Mesangial cell (primary cell): ENCODE data around the gene MSL2. TPM values are rescaled to one million over a fixed set of nuclear protein-coding genes. Genes with fewer than 3 reads are reported as not detected.

Source experiments
- total RNA-seq: library from RNA; depleted of rRNA; stranded (reverse); fragments of >200 nt; gene quantifications from 2 replicates; pipeline ENCODE4 v1.2.3, GENCODE V29; 2015

MSL2 gene, protein sequence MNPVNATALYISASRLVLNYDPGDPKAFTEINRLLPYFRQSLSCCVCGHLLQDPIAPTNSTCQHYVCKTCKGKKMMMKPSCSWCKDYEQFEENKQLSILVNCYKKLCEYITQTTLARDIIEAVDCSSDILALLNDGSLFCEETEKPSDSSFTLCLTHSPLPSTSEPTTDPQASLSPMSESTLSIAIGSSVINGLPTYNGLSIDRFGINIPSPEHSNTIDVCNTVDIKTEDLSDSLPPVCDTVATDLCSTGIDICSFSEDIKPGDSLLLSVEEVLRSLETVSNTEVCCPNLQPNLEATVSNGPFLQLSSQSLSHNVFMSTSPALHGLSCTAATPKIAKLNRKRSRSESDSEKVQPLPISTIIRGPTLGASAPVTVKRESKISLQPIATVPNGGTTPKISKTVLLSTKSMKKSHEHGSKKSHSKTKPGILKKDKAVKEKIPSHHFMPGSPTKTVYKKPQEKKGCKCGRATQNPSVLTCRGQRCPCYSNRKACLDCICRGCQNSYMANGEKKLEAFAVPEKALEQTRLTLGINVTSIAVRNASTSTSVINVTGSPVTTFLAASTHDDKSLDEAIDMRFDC
- 8.6 and 11.3 TPM in 2 replicates for total RNA-seq

DNA sequence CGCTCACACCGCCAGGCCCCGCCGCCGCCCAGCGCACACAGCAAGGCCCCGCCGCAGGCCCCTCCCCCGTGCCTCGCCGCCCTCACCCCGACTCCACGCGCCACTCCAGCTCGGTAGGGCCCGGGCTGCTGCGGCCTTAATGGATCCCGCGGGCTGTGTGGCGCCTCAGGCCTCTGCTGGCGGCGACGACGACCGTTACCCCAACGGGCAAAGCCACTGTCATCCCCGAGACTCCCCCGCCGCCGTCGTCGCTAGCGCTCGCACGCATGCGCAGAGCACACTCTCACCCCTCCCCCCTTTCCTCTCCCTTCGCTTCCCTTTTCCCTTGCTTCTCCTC is at the start of gene MSL2:
TSS of gene MSL2 (minus strand) at position 272 of the 337 bp plus-strand sequence. CDS start 1,222 bp downstream, outside the sequence.

Other genes starting within 250 kb of the MSL2 start
- 9.6 and 10.4 TPM in 2 replicates for gene PPP2R3A, start 230.6 kb downstream of the MSL2 start, total RNA-seq
- 44.1 and 50.0 TPM in 2 replicates for gene PCCB, start 54.0 kb upstream of the MSL2 start, total RNA-seq